Right lobe of liver (tissue), 6 donors: ENCODE results near the gene FASTKD2. TPM values are rescaled to one million over a fixed set of nuclear protein-coding genes. Genes with fewer than 3 reads are reported as not detected.

Experiments
- ATAC-seq, 4 donors: fragments of 200-7000 bp; cut with Tn5 transposase; one replicate each; pipeline ENCODE4 v1.9.1; 2020; ENCODE audit warnings: mild to moderate bottlenecking in 4 of 4, moderate library complexity in 4 of 4
- DNase-seq, 3 donors: peaks; one replicate each; pipeline ENCODE4 v3.0.0-alpha.2; 2020
- H3K27ac ChIP-seq, 3 donors: fragments of 200-600 bp; one replicate each; pipeline ENCODE4 v1.8.0; 2022
- H3K27me3 ChIP-seq, 2 donors: fragments of 200-600 bp; one replicate each; pipeline ENCODE4 v1.8.0; 2022
- H3K36me3 ChIP-seq, 4 donors: fragments of 200-600 bp; sonication (generic) in 1 of 4; one replicate each; pipeline versions ENCODE4 v1.5.1 to v1.8.0; 2017 to 2022; ENCODE audit warnings: control low read depth in 1 of 4
- H3K4me1 ChIP-seq, 4 donors: fragments of 200-600 bp; sonication (generic) in 1 of 4; one replicate each; pipeline versions ENCODE4 v1.5.1 to v1.8.0; 2017 to 2022; ENCODE audit warnings: control low read depth in 1 of 4
- H3K4me3 ChIP-seq, 3 donors: fragments of 200-600 bp; one replicate each; pipeline ENCODE4 v1.8.0; 2022
- H3K9me3 ChIP-seq, 4 donors: fragments of 200-600 bp; sonication (generic) in 1 of 4; one replicate each; pipeline versions ENCODE4 v1.5.1 to v1.8.0; 2017 to 2022; ENCODE audit warnings: control low read depth in 1 of 4
- CTCF ChIP-seq, 4 donors: fragments of 200-600 bp in 3 of 4; fragments of 450-650 bp in 1 of 4; IDR thresholded peaks; one replicate each; pipeline versions ENCODE4 v1.5.1 to v1.8.0; 2016 to 2022; ENCODE audit warnings: antibody characterized with exemption in 4 of 4, mild to moderate bottlenecking in 2 of 4
- POLR2A ChIP-seq: fragments of 450-650 bp; IDR thresholded peaks from one replicate; pipeline ENCODE4 v1.6.1; 2017; ENCODE audit warnings: antibody characterized with exemption, mild to moderate bottlenecking
- WGBS: methylation state at CpG from one replicate; pipeline ENCODE4 v1.1.6; 2018; ENCODE audit warnings: low coverage, low lambda C conversion rate; ENCODE audit not compliant: insufficient coverage; ENCODE audit errors: missing lambda C conversion rate; 5-methylcytosine and 5-hydroxymethylcytosine counted together
- intact Hi-C, 2 donors: fragments of 100-400 bp; cut with DNase I; formaldehyde crosslinking; loops; one replicate each; pipeline versions ENCODE4 v1.11.2 to v1.14.1; 2022
- total RNA-seq, 6 experiments: library from RNA; depleted of rRNA in 2 of 6; stranded (reverse); fragments of >200 nt in 2 of 6; fragmentation: NEBNext Ultra II Directional in 3 of 6; extraction: Animal tissue kit (Norgen Biotek cat#: 25700) in 3 of 6; gene quantifications; one replicate each; pipeline versions ENCODE4 v1.1.0 to v1.2.4, GENCODE V29; 2016 to 2023
- donor health status: DM: no; HTN: yes; CAD: no.
- donor health status: DM: no; HTN: no; CAD: no.
- donor health status: DM: no; HTN: no; CAD: no.
- donor health status: DM: no; HTN: yes; CAD: no.
- donor health status: DM: no; HTN: yes; CAD: no.

The FASTKD2 gene
- total RNA-seq, 6 experiments from 2014 or later: 13.5 to 29.1 (median 16.9) TPM

DNA sequence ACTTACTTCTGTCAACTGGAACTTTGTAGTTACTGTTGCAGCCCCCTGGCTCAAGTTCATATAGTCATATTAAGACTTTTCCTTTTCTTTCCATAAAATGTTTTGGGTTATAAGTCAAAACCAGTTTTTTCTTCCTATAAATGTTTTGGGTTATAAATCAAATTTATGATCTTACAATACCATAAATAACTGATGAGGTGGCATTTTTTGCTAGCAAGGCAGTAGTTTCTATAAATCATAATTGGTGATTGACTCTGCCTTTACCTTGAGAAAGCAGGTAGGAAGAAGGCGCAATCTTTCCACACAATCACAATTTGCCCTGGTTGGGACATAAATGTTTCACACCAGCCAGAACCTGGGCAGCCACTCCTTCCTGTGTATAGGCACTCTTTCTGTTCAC, 42.1 kb upstream of the FASTKD2 start:
- no peak for ATAC-seq
- no peak for DNase-seq
- Histone ChIP-seq H3K27me3 (no peaks in the 10 kb centered on the region), H3K4me1 (no peaks in the 10 kb centered on the region), H3K9me3 (no peaks in the 10 kb centered on the region), H3K27ac (no peak overlapping the region), H3K4me3 (no peak overlapping the region), H3K36me3 (no peaks in the 10 kb centered on the region)
- 88% methylated on average over 1 of the region's 1 CpG for WGBS
- TF ChIP-seq CTCF (IDR thresholded peaks at IDR 0.05): no peak
- no peak for TF ChIP-seq POLR2A
- intact Hi-C loops: no loop called here

- H3K27me3 ChIP-seq: no peaks in the 10 kb centered on the region
- no peaks in the 10 kb centered on the region for H3K36me3 ChIP-seq
- H3K4me3 ChIP-seq: no peak overlapping the region
- no peak for ATAC-seq
- H3K27ac ChIP-seq: no peak overlapping the region
- intact Hi-C loops: no loop called here
- no peak for TF ChIP-seq POLR2A
- no peak for TF ChIP-seq CTCF (IDR thresholded peaks at IDR 0.05)
- H3K4me1 ChIP-seq: no peaks in the 10 kb centered on the region
- WGBS: 84% methylated on average over 2 of the region's 2 CpGs
- no peaks in the 10 kb centered on the region for H3K9me3 ChIP-seq
- no peak for DNase-seq
These were observed 38.1 kb upstream of the FASTKD2 start for GRCh38 chr2:206727287-206727686.

- ATAC-seq (no peak), DNase-seq (no peak)
- Histone ChIP-seq H3K36me3 (no peaks in the 10 kb centered on the region), H3K9me3 (no peaks in the 10 kb centered on the region), H3K4me3 (no peak overlapping the region), H3K27ac (no peak overlapping the region), H3K4me1 (no peaks in the 10 kb centered on the region), H3K27me3 (no peaks in the 10 kb centered on the region)
- intact Hi-C loops: no loop called here
- 51% methylated on average over 6 of the region's 7 CpGs for WGBS
- no peak for TF ChIP-seq POLR2A
- no peak for TF ChIP-seq CTCF (IDR thresholded peaks at IDR 0.05)
These were observed 36.9 kb upstream of the FASTKD2 start for GRCh38 chr2:206728277-206729199.

GRCh38 chr2:206733341-206733740, 32.1 kb upstream of the FASTKD2 start:
- WGBS: 60% methylated on average over 2 of the region's 2 CpGs
- Histone ChIP-seq H3K9me3 (no peaks in the 10 kb centered on the region), H3K27ac (no peak overlapping the region), H3K36me3 (no peaks in the 10 kb centered on the region), H3K27me3 (no peaks in the 10 kb centered on the region), H3K4me3 (no peak overlapping the region), H3K4me1 (no peaks in the 10 kb centered on the region)
- intact Hi-C loops: no loop called here
- ATAC-seq (no peak), DNase-seq (no peak)
- TF ChIP-seq CTCF (IDR thresholded peaks at IDR 0.05) (no peak), POLR2A (no peak)
